ENCODE results near the gene PTK7.
"Not testable (repeated sequence)": the region's sequence is repeated elsewhere in the genome, so short reads cannot be mapped to it uniquely, and the experiment has no call there.

The PTK7 gene

DNA sequence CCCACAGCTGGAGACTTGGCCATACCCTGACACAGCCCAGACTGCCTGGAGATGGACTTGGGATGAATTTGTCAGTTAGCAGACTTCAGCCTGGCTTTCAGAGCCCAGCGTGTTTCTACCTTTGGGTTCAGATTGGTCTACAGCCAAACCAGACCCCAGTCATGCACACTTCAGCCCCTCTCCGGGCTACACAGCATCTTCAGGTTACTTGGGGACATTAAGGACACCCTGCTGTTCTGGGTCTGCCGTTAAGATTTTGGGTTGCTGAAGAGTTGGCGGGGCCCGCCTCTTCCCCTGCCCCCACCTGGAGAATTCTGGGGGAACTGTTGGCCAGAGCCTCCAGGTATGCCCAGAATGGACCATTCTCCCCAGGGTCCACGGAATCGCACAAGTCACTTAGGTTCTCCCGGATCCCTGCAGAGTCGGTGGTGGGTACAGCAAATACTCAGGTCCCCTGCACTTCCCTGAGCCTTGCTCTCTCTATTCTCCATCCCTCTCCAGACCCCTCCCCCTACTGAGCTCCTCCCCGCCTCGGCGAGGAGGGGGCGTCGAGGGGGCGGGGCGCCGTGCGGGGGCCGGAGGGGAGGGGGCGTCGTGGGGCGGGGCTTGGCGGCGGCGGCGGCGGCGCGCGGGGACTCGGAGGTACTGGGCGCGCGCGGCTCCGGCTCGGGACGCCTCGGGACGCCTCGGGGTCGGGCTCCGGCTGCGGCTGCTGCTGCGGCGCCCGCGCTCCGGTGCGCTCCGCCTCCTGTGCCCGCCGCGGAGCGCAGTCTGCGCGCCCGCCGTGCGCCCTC lies at the start of gene PTK7:
TSS of gene PTK7 (plus strand) at position 645 of the 794 bp plus-strand sequence. CDS start 175 bp downstream, outside the sequence.
- DNase-seq (ENCODE audit: extremely low read depth in 1 of 2, low read depth in 1 of 2) = no peak

DNA sequence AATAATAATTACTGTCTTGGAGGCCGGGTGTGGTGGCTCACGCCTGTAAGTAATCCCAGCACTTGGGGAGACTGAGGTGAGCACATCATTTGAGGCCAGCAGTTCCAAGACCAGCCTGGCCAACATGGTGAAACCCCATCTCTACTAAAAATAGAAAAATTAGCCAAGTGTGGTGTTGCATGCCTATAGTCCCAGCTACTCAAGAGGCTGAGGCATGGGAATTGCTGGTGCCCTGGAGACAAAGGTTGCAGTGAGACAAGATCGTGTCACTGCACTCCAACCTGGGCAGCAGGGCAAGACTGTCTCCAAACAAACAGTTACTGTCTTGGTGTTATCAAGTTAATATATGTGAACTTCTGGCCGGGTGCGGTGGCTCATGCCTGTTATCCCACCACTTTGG lies 49.7 kb upstream of the PTK7 start:
- no peak for DNase-seq (ENCODE audit: extremely low read depth in 1 of 2, low read depth in 1 of 2)

DNA sequence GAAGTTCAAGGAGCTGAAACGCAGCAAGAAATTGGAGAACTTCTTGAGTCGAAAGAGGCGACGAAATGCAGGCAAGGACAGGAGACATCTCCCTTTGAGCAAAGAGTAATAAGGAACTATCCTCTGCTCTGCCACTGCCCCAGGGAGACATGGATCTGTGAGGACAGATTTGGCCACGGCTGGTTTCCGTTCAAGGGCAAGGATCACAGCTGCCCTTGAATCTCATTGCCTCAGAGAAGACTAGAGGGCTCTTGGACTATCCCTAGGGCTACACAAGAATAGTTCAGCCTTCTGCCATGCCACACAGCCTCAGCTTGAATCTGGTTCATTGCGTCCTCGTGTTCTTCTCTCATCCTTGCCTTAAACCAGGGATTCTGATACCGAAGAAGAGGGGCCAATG lies 47.0 kb upstream of the PTK7 start:
- DNase-seq (ENCODE audit: extremely low read depth in 1 of 2, low read depth in 1 of 2) = no peak

DNA sequence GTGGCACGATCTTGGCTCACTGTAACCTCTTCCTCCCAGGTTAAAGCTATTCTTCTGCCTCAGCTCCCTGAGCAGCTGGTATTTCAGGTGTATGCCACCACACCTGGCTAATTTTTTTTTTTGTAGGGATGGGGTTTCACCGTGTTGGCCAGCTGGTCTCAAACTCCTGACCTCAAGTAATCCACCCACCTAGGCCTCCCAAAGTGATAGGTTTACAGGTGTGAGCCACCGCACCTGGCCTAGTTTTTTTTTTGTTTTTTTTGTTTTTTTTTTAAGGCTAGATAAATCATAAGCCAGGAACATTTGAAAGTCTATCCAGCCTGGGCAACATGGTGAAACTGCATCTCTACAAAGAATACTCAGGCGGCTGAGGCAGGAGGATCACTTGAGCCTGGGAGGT lies 43.8 kb upstream of the PTK7 start:
- no peak for DNase-seq (ENCODE audit: extremely low read depth in 1 of 2, low read depth in 1 of 2)

DNA sequence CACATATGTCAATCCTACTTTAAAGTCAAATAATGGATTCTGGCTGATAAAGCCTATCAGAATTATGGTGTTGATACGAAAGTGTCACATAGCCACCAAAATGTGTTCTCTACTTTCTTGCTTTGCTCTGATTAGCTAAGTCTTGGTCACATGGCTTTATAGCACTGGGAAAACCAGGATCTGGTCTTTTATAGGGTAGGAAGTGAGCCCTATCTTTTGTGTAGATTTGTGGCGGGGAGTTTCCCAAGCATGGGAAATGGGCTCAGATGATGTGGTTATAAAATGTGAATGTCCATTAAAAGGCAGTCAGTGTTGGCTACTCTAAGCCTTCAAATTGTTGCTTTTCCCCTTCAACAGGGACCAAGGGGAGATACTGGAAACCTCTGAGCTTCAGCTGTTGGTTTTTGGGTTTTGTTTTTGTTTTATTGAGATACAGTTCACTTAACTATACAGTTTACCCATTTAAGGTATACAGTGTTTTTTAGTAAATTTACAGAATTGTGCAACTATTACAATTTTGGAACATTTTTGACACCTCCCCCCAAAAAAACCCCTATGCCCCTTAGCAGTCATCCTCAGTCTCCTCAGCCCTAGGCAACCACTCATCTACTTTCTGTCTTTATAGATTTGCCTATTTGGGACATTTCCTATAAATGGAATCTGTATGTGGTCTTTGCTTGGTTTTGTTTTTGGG lies 42.5 kb upstream of the PTK7 start:
- DNase-seq (ENCODE audit: extremely low read depth in 1 of 2, low read depth in 1 of 2) = no peak

DNA sequence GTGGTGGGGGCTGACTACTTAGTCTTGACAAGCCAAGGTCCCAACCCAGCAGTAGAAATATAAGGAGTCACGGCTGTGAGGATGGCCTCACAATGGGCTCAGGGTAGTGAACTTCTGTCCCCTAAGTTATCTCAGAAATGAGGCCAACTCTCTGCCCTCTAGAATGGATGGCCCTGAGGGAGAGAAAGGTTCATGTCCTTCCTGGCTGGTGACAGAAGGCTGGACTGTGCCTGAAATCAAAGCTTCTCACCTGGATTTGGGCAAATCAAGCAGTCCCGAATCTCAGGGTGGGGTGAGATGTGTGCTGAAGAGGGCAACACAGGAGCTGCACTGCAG lies 42.0 kb upstream of the PTK7 start:
- no peak for DNase-seq (ENCODE audit: extremely low read depth in 1 of 2, low read depth in 1 of 2)

DNA sequence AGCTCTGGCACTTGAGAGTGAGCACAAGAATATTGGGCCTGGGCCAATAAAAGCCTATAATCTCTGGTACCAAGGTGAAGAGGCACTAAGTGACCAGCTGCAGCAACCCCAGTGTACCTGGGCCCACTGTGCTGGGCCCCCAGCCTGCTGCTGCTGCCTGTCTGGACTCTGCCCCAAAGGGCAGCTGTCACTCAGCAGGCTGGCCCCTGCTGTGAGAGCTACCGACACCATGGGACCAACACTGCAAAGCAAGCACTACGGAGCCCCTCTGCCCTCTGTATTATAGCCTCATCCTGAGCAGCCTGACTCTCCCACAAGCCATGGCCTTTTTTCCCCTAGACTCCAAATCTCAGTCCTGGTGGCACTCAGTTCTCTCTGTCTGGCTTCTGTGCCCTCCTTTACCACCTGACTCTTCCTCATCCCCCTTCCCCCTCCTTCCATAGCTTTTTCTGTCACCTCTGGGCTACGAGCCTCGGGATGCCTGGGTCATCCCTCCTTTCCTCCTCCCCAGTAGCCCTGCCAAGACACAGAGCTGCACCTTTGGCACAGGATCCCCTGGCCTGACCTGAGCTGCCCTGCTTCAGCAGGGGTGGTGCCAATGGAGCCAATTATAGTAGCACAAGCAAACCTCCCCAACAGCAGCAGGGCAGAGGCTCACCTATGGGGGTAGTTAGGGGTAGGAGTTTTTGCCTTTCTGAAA lies 40.5 kb upstream of the PTK7 start:
- DNase-seq (ENCODE audit: extremely low read depth in 1 of 2, low read depth in 1 of 2) = no peak

DNA sequence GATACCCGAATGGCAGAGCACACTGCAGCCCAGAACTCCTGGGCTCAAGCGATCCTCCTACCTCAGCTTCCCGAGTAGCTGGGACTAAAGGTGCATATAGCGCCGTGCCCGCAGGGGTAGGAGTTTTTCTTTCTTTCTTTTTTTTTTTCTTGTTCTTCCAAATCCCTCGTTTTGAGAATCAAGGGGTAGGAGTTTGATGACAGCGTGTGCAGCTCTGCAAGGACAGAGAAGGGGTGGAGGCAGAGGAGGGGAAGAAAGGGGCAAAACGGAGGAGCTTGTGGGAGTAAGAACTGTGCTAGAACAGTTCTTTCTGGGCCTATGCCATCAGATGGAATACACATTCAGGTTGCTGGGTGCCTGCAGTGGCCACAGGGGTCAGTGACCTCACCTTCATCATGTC lies 39.4 kb upstream of the PTK7 start:
- DNase-seq (ENCODE audit: extremely low read depth in 1 of 2, low read depth in 1 of 2) = no peak

DNA sequence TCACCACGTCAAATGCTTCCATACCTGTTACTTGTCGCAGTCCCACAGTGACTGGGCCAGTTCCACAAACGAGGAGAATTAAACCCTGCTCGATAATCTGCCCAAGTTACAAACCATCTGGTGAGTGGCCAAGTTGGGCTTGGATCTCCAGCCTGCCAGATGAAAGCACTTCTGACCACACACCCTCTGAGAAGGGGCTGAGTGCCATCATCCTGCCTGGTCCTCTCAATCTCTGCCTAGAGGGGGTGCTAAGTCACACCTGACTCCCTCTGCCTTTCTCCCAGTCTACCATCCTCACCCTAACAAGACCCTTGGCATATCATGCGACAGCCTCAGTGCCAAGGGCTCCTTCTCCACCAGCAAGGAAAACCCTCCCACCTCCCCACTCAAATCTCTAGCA lies 38.9 kb upstream of the PTK7 start:
- no peak for DNase-seq (ENCODE audit: extremely low read depth in 1 of 2, low read depth in 1 of 2)

DNA sequence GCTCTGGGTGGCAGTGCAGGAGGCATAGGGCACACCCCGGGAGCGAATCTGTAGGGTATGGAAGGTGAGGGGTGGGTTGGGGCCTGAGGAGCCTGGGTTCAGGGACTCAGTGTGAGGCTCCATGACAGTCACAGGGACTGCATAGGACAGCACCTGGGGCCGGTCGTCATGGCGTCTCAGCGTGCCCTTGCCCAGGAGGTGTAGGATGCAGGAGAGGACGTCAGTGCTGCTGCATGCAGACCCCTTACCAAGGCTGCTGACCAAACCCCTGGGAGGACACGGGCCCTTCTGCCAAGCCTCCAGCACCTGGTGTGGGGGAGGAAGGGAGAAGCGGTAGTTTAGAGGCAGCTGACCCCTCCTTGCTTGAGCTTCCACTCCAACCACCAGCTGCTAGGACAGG lies 38.4 kb upstream of the PTK7 start:
- no peak for DNase-seq (ENCODE audit: extremely low read depth in 1 of 2, low read depth in 1 of 2)

DNA sequence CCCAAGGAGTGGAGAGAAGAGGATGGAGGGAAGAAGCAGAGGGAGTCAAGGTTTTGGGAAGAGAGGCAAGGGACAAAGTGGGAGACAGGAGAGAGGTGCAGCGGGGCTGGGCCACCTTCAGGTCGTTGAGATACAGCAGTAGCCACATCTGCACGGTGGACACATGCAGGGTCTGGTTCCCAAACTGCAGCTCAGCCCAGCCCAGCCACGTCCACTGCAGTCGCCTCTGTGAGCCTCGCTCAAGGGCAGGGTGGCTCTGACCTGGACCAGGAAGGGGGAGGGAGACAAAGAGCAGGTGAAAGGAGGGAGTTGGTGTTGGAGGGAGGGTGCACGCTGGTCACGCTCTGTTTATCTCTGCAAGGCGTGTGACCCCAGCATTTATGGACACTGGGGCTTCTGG lies 37.4 kb upstream of the PTK7 start:
- DNase-seq (ENCODE audit: extremely low read depth in 1 of 2, low read depth in 1 of 2) = no peak

DNA sequence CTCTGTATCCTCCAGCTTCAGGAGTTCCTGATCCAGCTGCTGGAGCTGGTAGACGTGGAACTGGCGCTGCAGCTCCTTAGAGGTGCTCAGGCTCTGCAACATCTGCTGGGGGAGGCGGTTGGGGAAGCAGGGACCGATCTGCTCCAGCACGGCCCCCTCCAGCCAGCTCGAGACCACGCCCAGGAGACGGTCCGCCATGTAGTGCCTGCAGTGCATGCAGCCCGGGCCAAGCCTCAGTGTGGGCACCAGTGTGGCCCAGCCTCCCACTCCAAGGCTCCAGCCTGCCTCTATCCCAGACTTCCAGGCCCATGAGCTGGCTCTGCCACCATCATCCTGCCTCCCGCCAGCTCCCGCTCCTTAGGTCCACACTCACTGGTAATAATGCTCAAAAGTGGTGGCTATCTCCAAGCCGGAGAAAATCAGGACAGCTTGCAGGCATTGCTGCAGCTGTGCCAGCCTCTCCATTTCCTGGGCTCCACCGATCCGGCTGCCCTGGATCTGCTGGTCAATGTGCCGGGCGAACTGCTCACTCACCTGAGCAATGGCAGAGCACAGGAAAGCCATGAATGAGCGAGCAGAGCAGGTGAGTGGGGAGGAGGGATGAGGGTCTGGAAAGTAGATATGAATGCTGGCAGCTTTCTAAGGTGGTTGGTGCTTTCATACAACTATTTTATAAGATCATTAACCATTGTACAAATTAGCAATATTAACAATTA lies 35.4 kb upstream of the PTK7 start:
- no peak for DNase-seq (ENCODE audit: extremely low read depth in 1 of 2, low read depth in 1 of 2)

DNA sequence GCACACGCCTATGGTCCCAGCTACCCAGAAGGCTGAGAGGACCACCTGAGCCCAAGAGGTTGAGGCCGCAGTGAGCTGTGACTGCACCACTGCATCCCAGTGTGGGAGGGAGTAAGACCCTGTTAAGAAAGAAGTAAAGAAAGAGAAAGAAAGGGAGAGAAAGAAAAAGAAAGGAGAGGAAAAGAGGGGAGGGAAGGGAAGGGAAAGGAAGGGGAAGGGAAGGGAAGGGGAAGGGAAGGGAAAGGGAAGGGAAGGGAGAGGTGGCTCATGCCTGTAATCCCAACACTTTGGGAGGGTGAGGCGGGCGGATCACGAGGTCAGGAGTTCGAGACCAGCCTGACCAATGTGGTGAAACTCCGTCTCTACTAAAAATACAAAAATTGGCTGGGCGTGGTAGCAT lies 34.6 kb upstream of the PTK7 start:
- not testable (repeated sequence) for DNase-seq (ENCODE audit: extremely low read depth in 1 of 2, low read depth in 1 of 2)

DNA sequence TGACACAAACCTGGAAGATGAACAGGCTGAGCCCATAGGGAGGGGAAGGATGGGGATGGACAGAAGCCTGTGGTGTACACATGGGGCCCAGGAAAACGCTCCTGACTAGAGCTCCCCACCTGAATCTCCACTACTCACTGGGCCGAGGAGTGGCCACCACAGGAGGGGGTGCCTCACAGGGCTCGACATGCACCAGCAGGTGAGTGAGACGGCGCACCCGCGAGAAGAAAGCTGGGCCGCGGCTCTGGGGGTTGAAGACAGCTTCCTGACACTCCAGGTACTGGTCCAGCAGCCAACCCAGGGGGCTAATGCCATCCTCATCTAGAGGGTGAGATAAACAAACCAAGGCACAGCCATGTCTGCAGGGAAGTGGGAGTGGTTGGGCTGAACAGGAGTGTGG lies 32.8 kb upstream of the PTK7 start:
- DNase-seq (ENCODE audit: extremely low read depth in 1 of 2, low read depth in 1 of 2) = no peak

DNA sequence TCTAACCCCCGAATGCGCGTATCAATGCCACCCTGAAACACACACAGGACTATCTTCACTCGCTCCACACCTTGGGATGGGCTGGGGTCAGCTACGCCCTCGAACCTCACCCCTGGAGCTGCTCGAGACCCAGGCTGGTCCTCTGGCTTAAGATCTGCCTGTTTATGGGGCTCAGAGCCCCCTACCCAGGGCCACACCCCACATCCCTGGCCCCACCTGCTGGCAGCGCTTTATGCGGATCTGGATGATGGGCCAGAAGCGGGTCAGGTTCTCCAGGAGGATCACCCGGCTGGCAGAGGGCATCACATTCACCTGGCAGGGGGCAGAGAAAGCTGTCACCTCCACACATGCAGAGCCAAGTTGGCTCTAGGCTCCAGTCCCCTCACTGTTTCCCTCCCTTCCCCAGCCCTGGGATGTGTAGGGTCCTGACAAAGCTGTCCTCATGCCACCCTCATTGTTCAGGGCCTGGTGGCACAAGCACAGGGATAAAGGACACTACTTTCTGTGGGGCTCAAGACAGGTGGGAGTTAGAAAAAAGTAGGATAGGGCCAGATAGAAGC lies 30.7 kb upstream of the PTK7 start:
- DNase-seq (ENCODE audit: extremely low read depth in 1 of 2, low read depth in 1 of 2) = no peak

DNA sequence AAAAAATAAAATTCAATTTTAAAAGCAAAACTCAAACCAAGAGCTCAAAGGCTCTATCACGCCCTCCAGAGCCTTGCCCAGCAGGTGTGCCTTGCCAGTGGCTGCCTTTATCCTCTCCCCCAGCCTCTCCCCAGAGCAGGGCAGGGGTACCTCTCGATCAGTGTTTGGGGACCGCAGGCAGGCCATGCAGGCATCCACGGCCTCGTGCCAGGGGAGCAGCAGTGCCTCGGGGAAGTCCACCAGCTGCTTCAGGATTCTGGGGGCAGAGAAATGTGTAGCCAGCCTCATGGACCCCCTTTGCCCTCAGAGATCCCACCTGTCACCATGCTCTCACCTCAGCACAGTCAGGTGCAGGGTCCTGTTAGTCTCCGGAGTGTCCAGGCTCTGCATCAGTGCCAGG lies 28.1 kb upstream of the PTK7 start:
- DNase-seq (ENCODE audit: extremely low read depth in 1 of 2, low read depth in 1 of 2) = no peak

DNA sequence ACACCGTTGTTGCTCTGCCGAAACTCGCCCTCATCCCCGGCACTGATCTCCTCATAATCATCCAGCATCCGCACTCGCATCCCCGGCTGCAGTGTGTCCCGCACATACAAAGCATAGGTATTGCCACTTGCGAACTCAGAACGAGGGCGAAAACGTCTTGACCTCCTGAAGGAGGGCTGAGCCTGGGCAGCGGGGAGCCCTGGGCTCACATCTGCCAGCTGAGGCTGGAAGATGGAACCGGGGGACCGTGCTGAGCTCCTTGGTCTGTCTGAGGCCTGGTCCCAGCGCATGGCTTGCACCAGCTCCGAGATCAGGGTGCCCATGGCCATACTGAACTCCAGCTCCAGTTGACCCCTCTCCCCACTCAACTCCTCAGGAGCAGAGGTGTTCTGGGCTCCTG lies 25.1 kb upstream of the PTK7 start:
- DNase-seq (ENCODE audit: extremely low read depth in 1 of 2, low read depth in 1 of 2) = no peak

DNA sequence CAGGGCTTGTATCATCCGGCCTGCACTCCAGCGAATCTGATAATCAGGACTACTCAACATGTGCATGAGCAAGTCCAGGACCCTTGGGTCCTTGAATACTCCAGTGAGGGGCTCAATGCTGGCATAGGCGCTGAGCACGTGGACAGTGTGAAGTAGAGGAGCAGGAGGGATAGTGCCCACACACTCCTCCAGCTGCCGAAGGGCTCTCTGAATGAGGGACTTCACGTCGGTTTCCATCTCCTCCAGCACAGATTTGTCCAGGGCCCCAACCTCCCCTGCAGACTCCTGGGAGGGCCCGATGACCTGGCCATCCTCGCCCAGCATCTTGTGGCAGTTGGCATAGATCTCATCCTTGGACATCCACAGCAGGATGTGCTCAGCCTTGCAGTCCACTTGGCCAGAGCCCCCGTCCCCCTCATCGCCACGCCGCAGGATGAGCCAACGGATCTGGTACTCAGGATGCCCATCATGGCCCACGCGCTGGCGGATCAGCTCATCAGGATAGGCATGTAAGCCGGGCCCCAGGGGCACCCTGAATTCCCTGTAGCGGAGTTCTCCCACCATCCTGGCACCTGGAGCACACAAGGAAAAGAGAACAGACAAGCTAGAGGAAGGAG lies 23.8 kb upstream of the PTK7 start:
- no peak for DNase-seq (ENCODE audit: extremely low read depth in 1 of 2, low read depth in 1 of 2)

DNA sequence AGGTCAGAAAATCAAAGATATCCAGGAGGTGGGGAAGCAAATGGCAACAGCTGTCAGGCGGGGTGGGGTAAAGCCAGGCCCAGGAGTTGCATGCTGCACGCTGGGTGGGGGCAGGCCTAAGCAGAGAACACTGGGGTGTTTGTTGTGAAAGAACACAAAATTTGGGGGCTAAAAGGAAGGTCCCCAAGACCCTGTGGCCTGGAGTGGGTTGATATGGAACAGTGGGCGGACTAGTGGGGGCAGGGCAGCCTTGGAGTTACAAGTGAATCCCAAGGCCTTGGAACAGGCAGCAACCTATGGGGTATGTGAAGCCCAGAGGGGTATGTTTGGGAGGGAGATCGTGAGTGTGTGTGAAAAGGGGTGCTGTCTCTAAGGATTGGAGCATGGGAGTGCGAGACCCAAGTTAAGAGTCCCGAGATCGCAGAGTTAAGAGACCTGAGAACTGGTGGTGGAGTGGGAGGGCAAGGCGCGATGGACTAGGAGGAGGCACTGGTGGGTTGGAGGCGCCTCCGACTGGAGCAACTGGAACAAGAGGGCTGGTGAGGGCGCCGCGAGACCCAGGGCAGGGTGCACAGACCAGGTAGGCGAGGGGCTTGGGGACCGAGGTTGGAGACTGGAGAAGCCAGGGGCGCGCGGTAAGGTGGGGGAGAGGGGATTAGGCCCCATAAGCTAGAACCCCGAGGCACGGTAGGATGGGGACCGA lies 23.1 kb upstream of the PTK7 start:
- no peak for DNase-seq (ENCODE audit: extremely low read depth in 1 of 2, low read depth in 1 of 2)

DNA sequence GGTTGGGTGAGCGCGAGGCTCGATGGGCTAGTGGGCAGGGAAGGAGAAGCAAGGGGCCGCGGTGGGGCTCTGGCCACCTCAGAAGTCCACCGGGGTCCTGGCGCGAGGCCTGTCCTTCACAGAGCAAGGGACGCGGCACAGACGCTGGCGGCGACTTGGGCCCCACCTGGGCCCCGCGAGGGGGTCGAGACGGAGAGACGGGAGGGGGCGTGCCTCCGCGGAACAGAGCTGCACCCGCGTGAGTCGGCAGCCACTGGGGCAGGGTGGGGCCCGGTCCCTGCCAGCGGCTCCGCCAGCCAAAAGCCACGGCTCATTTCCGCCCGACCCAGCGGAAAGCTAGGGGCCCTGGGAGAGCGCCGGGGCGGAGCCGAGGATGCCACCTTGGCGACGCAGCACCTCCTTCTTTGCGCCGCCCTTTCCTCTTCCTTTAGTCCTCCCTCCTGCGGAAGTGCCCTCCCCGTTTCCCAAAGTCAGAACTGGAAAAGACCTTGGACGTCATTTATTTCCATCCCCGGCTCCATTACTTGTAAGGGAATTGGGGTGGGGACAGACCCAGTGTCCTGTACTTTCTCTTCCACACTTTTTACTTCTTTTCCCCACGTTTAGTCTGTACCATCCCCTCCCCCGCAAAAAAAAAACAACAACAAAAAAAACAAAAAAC lies 22.4 kb upstream of the PTK7 start, which contains the start of gene CUL7:
TSS of gene CUL7 (minus strand) at position 307 of the 661 bp plus-strand sequence. CDS start 1,063 bp downstream, outside the sequence.
- DNase-seq (ENCODE audit: extremely low read depth in 1 of 2, low read depth in 1 of 2) = peak; percentile 74 to 78
